Testis (tissue), 3 donors: Measurements from ENCODE around the gene SERPINA9. TPM values are rescaled to one million over a fixed set of nuclear protein-coding genes. Genes with fewer than 3 reads are reported as not detected.

Experiments
- DNase-seq: peaks from one replicate; pipeline ENCODE4 v3.0.0-alpha.2; 2019
- H3K27ac ChIP-seq, 2 donors: fragments of 200-600 bp; sonication (generic); one replicate each; pipeline ENCODE4 v1.5.1; 2019
- H3K27me3 ChIP-seq: fragments of 200-600 bp; sonication (generic); one replicate; pipeline ENCODE4 v1.5.1; 2019
- H3K36me3 ChIP-seq: fragments of 200-600 bp; sonication (generic); one replicate; pipeline ENCODE4 v1.5.1; 2017; ENCODE audit warnings: low read depth; ENCODE audit errors: missing control alignments
- H3K4me1 ChIP-seq: fragments of 200-600 bp; sonication (generic); one replicate; pipeline ENCODE4 v1.5.1; 2019
- H3K4me3 ChIP-seq, 2 donors: fragments of 200-600 bp; sonication (generic); one replicate each; pipeline ENCODE4 v1.5.1; 2017 to 2019
- H3K9me3 ChIP-seq: fragments of 200-600 bp; sonication (generic); one replicate; pipeline ENCODE4 v1.5.1; 2017
- POLR2A ChIP-seq: fragments of 450-650 bp; IDR thresholded peaks from one replicate; pipeline ENCODE4 v1.6.1; 2017; ENCODE audit warnings: antibody characterized with exemption, mild to moderate bottlenecking, moderate library complexity
- WGBS, 2 donors: methylation state at CpG; one replicate each; pipeline ENCODE4 v1.1.5; 2018; 5-methylcytosine and 5-hydroxymethylcytosine counted together
- intact Hi-C: fragments of 100-400 bp; cut with DNase I; formaldehyde crosslinking; loops from one replicate; pipeline ENCODE4 v1.15.1; 2023; ENCODE audit warnings: low total_unique reads
- polyA plus RNA-seq: library from polyadenylated mRNA; stranded (reverse); fragments of 350-450 nt; fragmentation: Illumina TruSeq; extraction: RNeasy Lipid Tissue Mini Kit (QIAGEN cat#74804); gene quantifications from one replicate; pipeline ENCODE4 v1.2.3, GENCODE V29; 2014; ENCODE audit warnings: low read depth, low replicate concordance; ENCODE audit not compliant: insufficient read depth
- total RNA-seq, 2 donors: library from RNA; depleted of rRNA; stranded (reverse); fragments of >200 nt; gene quantifications; one replicate each; pipeline ENCODE4 v1.2.3, GENCODE V29; 2016
- TF ChIP-seq, protein P1 (sequence below), 3 experiments: fragments of 450-650 bp in 2 of 3; fragments of 200-600 bp in 1 of 3; sonication (generic) in 1 of 3; IDR thresholded peaks; one replicate each; pipeline ENCODE4 v1.5.1; 2016 to 2019; ENCODE audit warnings: antibody characterized with exemption in 3 of 3, mild to moderate bottlenecking in 2 of 3, moderate library complexity in 1 of 3

SERPINA9 gene
- total and polyA plus RNA-seq, 3 donors from 2014 or later: not detected

DNA sequence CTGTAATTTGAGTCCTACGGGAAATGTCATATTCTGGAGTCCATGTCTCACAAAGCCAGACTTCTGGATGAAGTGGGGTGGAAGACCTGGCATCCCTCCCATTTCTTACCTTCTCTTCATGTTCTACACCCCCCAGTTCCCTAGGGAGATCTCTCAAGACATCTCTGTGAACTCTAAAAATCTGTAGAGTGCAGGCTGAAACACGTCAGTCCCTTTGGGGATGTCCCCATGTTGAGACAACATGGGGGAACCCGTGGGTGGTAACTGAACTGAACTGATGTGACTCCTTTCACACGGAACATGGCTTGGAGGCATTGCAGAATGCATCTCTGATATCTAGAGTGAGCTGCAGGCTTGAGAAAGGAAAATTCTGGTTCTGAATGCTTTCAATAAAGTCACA is 18.1 kb upstream of the SERPINA9 start:
- H3K9me3 ChIP-seq: no peaks in the 10 kb centered on the region
- WGBS, 2 donors: 79 to 83% methylated on average over 4 of the region's 4 CpGs
- H3K36me3 ChIP-seq: no peaks in the 10 kb centered on the region
- DNase-seq: no peak
- no peaks in the 10 kb centered on the region for H3K4me1 ChIP-seq
- H3K4me3 ChIP-seq: no peak overlapping the region
- intact Hi-C loops: no loop called here
- H3K27ac ChIP-seq: no peak overlapping the region
- no peaks in the 10 kb centered on the region for H3K27me3 ChIP-seq
- TF ChIP-seq POLR2A: no peak
- TF ChIP-seq, protein P1, sequence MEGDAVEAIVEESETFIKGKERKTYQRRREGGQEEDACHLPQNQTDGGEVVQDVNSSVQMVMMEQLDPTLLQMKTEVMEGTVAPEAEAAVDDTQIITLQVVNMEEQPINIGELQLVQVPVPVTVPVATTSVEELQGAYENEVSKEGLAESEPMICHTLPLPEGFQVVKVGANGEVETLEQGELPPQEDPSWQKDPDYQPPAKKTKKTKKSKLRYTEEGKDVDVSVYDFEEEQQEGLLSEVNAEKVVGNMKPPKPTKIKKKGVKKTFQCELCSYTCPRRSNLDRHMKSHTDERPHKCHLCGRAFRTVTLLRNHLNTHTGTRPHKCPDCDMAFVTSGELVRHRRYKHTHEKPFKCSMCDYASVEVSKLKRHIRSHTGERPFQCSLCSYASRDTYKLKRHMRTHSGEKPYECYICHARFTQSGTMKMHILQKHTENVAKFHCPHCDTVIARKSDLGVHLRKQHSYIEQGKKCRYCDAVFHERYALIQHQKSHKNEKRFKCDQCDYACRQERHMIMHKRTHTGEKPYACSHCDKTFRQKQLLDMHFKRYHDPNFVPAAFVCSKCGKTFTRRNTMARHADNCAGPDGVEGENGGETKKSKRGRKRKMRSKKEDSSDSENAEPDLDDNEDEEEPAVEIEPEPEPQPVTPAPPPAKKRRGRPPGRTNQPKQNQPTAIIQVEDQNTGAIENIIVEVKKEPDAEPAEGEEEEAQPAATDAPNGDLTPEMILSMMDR (IDR thresholded peaks at IDR 0.05): no peak

DNA sequence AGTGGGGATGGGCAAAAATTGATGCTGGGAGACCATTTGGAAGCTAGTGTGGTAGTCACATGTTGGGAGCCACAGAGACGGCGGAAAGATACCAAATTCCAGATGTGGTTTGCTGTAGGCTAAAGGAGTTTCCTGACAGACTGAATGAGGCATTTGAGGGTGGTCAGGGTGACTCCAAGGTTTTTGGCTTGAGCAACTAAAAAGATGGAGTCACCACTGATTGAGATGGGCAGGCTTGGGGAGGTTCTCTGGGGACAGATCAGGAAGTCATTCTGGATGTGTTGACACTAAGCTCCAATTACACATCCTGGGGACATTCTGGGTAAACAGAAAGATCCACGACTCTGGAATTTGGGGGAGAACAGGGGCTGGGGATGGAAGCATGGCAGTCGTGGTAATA is 15.5 kb upstream of the SERPINA9 start:
- intact Hi-C loops: no loop called here
- WGBS, 2 donors: 69 to 72% methylated on average over 4 of the region's 4 CpGs

DNA sequence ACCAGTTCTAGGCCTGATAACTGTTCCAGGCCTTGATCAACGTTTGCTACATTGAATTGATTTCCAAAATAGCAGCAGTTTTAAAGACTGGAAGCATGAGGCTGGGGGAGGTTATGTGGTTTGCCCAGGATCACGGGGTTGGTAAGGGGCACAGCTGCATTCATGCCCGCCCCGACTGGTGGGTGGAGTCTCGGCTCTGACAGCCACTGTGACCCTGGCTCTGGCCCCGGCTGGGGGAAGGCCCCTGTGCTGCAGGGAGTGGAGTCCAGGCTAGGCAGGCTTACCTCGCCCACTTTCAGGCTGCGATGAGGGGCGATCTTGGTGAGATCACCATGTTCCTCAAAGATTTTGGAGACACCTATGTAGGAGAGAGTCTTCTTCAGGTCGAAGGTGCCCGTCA is 13.3 kb upstream of the SERPINA9 start:
- Histone ChIP-seq H3K36me3 (no peaks in the 10 kb centered on the region), H3K4me3 (no peak overlapping the region), H3K9me3 (no peaks in the 10 kb centered on the region), H3K27me3 (no peaks in the 10 kb centered on the region), H3K4me1 (peaks cover 11% of the 10 kb centered on the region), H3K27ac (no peak overlapping the region)
- WGBS, 2 donors: 73 to 82% methylated on average over 10 to 11 of the region's 11 CpGs
- intact Hi-C loops: no loop called here
- no peak for DNase-seq
- TF ChIP-seq, protein P1 (IDR thresholded peaks at IDR 0.05): no peak
- TF ChIP-seq POLR2A: no peak

More for the DNA sequence above, 15.5 kb upstream of the SERPINA9 start:
- Histone ChIP-seq H3K4me1 (peaks cover 4% of the 10 kb centered on the region), H3K9me3 (no peaks in the 10 kb centered on the region), H3K36me3 (no peaks in the 10 kb centered on the region), H3K27ac (no peak overlapping the region), H3K27me3 (no peaks in the 10 kb centered on the region), H3K4me3 (no peak overlapping the region)
- DNase-seq: no peak
- TF ChIP-seq, protein P1 (IDR thresholded peaks at IDR 0.05): no peak
- no peak for TF ChIP-seq POLR2A

DNA sequence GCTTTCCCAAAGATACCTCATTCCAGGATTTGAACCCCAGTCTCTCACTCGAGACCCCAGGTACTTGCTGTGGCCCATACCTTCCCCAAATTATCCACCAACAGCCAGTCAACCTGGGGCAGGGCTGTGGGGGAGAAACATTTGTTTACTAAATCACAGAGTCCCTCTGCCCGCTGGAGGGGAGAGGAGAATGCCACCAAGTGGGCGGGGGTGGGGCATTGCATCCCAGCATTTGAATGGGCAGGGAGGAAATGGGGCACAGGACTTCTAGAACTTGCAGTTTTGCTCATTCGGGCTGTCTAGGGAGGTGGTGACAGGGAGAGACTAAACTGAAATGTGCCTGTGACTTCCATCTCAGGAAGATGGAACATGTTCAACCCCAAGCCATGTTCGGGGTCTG is 10.9 kb upstream of the SERPINA9 start:
- intact Hi-C loops: no loop called here
- no peak for TF ChIP-seq POLR2A
- TF ChIP-seq, protein P1 (IDR thresholded peaks at IDR 0.05): no peak
- 38 to 42% methylated on average over 3 to 5 of the region's 5 CpGs for WGBS, 2 donors
- DNase-seq: no peak
- Histone ChIP-seq H3K4me1 (peaks cover 11% of the 10 kb centered on the region), H3K36me3 (no peaks in the 10 kb centered on the region), H3K9me3 (no peaks in the 10 kb centered on the region), H3K27me3 (no peaks in the 10 kb centered on the region), H3K27ac (no peak overlapping the region), H3K4me3 (peak overlapping the region in 1 of 2 donors; percentile 9)

DNA sequence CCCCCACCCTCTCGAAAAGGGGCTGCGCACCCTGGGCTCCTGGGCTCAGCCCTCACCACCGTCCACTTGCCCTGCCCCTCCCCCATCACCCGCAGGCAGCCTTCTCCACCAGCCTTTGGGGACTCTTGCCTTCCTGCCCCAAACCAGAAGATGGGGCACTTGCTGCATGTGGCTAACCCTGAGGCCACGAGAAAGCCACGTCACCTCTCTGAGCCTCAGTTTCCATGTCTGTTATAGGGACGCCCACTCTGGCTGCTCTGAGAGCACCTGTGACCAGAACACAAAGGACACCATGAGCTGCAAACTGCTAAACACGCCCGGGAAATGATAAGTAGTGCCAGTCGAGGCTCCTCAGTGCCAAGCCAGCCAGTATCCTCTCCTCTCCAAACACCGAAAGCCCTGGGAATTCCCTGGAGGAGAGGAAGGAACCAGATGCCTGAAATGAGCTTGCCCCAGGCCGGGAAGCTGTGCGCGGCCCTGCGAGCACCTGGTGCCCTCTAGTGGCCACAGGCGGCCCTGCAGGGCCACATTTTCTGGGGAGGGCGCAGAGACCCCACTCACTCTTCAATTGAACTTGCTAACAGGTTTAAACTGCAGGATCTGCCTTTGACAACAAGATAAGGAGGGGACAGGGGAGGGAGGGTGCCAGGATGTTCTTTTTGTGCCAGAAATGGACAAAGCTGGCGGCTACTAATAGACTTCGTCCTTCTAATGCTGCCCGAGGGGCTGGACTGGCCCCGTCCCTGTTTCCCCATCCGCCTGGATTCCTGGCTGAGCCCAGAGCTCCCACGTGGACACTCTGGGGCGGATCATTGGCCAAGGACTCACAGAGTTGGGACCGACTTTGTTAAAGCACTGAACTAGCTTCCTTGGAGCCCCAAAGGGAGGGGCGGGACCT is 10.2 kb upstream of the SERPINA9 start:
- peak overlapping the region in 1 of 2 donors; percentile 9 for H3K4me3 ChIP-seq
- 13 to 14% methylated on average over 18 to 25 of the region's 26 CpGs for WGBS, 2 donors

More for the DNA sequence above, 10.2 kb upstream of the SERPINA9 start:
- H3K9me3 ChIP-seq: no peaks in the 10 kb centered on the region
- DNase-seq: peak; percentile 70
- H3K36me3 ChIP-seq: no peaks in the 10 kb centered on the region
- H3K27ac ChIP-seq: no peak overlapping the region
- no peaks in the 10 kb centered on the region for H3K27me3 ChIP-seq
- H3K4me1 ChIP-seq: peaks cover 11% of the 10 kb centered on the region
- TF ChIP-seq, protein P1 (IDR thresholded peaks at IDR 0.05): peak; percentile 87 to 99 (median 88)
- TF ChIP-seq POLR2A: no peak
- intact Hi-C loops: no loop called here
